Measurements from ENCODE around the gene SCGB2A2. TPM values are rescaled to one million over a fixed set of nuclear protein-coding genes. Genes with fewer than 3 reads are reported as not detected.

SCGB2A2 gene
- total RNA-seq, 2 donors from 2014 or later: not detected

- Histone ChIP-seq H3K27me3 (no peaks in the 10 kb centered on the region), H3K27ac (no peak overlapping the region), H3K9me3 (peaks cover 10 to 28% of the 10 kb centered on the region in 2 donors), H3K36me3 (no peaks in the 10 kb centered on the region), H3K4me3 (no peak overlapping the region), H3K4me1 (no peaks in the 10 kb centered on the region)
- DNase-seq (ENCODE audit: low spot score): no peak
- TF ChIP-seq, protein P1, sequence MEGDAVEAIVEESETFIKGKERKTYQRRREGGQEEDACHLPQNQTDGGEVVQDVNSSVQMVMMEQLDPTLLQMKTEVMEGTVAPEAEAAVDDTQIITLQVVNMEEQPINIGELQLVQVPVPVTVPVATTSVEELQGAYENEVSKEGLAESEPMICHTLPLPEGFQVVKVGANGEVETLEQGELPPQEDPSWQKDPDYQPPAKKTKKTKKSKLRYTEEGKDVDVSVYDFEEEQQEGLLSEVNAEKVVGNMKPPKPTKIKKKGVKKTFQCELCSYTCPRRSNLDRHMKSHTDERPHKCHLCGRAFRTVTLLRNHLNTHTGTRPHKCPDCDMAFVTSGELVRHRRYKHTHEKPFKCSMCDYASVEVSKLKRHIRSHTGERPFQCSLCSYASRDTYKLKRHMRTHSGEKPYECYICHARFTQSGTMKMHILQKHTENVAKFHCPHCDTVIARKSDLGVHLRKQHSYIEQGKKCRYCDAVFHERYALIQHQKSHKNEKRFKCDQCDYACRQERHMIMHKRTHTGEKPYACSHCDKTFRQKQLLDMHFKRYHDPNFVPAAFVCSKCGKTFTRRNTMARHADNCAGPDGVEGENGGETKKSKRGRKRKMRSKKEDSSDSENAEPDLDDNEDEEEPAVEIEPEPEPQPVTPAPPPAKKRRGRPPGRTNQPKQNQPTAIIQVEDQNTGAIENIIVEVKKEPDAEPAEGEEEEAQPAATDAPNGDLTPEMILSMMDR (IDR thresholded peaks at IDR 0.05): no peak
These were observed 13.7 kb upstream of the SCGB2A2 start for GRCh38 chr11:62256281-62256680.

- H3K27ac ChIP-seq: no peak overlapping the region
- DNase-seq (ENCODE audit: low spot score): no peak
- H3K9me3 ChIP-seq: no peaks in the 10 kb centered on the region
- TF ChIP-seq, protein P1 (IDR thresholded peaks at IDR 0.05): no peak
- H3K4me3 ChIP-seq: no peak overlapping the region
- H3K36me3 ChIP-seq: no peaks in the 10 kb centered on the region
- no peaks in the 10 kb centered on the region for H3K4me1 ChIP-seq
- no peaks in the 10 kb centered on the region for H3K27me3 ChIP-seq
These were observed 9.6 kb upstream of the SCGB2A2 start for GRCh38 chr11:62260261-62260953.

- Histone ChIP-seq H3K4me1 (no peaks in the 10 kb centered on the region), H3K9me3 (no peaks in the 10 kb centered on the region), H3K27ac (no peak overlapping the region), H3K4me3 (no peak overlapping the region), H3K27me3 (no peaks in the 10 kb centered on the region), H3K36me3 (no peaks in the 10 kb centered on the region)
- no peak for DNase-seq (ENCODE audit: low spot score)
- TF ChIP-seq, protein P1 (IDR thresholded peaks at IDR 0.05): no peak
These were observed 6.0 kb upstream of the SCGB2A2 start for GRCh38 chr11:62264004-62264403.

- Histone ChIP-seq H3K4me1 (no peaks in the 10 kb centered on the region), H3K9me3 (no peaks in the 10 kb centered on the region), H3K27me3 (no peaks in the 10 kb centered on the region), H3K27ac (no peak overlapping the region), H3K4me3 (no peak overlapping the region), H3K36me3 (no peaks in the 10 kb centered on the region)
- no peak for DNase-seq (ENCODE audit: low spot score)
- TF ChIP-seq, protein P1 (IDR thresholded peaks at IDR 0.05): no peak
These were observed 3.4 kb upstream of the SCGB2A2 start for GRCh38 chr11:62266558-62266957.

GRCh38 chr11:62267050-62267449, 2.9 kb upstream of the SCGB2A2 start:
- TF ChIP-seq, protein P1 (IDR thresholded peaks at IDR 0.05): no peak
- H3K9me3 ChIP-seq: no peaks in the 10 kb centered on the region
- H3K27me3 ChIP-seq: no peaks in the 10 kb centered on the region
- no peak overlapping the region for H3K4me3 ChIP-seq
- no peak for DNase-seq (ENCODE audit: low spot score)
- no peak overlapping the region for H3K27ac ChIP-seq
- H3K4me1 ChIP-seq: no peaks in the 10 kb centered on the region
- no peaks in the 10 kb centered on the region for H3K36me3 ChIP-seq

GRCh38 chr11:62267576-62267975, 2.4 kb upstream of the SCGB2A2 start:
- Histone ChIP-seq H3K4me3 (no peak overlapping the region), H3K4me1 (no peaks in the 10 kb centered on the region), H3K9me3 (no peaks in the 10 kb centered on the region), H3K27ac (no peak overlapping the region), H3K27me3 (no peaks in the 10 kb centered on the region), H3K36me3 (no peaks in the 10 kb centered on the region)
- TF ChIP-seq, protein P1 (IDR thresholded peaks at IDR 0.05): no peak
- no peak for DNase-seq (ENCODE audit: low spot score)
